Astrocyte of the hippocampus (primary cell): ENCODE results near the gene IL19.
"Not testable (repeated sequence)": the region's sequence is repeated elsewhere in the genome, so short reads cannot be mapped to it uniquely, and the experiment has no call there.

Source experiments
- DNase-seq: peaks from one replicate; pipeline ENCODE4 v3.0.0; 2011; ENCODE audit warnings: low read depth, low spot score

IL19 gene

DNA sequence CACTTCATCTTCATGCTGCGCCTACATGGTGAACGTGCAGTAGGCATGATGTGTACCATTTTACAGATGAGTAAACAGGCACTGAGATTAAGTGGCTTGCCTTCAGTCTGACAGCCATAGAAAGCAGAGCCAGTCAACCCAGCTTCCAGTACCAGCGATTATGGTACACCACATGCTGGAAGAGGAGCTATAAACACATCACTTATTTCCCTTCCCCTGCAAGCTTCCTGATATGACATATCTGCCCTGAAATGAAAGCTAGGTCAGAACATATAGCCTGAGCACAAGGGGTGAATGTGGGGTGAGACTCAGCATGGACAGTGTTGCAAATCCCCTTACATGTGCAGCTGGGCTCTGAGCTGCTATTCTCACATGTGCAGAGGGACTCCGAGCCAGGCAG, 61.1 kb downstream of the IL19 start:
- no peak for DNase-seq

DNA sequence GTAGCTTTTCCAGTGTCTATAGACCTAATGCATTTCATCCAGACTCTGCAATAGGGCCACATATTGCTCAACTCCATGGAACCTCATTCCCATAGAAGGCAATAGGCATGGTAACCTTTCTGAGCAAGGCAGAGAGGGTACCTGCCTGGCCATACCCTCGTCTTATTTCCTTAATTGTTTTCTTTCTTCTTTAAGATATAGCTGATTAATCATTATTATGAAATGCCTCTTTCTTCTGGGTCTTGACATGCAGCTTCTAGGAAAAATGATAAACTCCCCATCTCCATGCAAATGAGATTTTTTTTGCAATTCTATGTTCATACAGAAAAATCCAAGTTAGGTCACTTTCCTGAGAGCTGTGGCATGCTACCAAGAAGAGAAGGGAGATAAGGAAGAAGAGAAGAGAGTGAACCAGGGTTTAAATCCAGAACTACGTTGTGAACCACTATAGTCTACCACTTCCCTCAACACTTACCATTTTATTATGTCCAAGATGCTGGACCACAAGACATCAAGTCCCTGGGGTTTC, 61.8 kb downstream of the IL19 start:
- DNase-seq: no peak

GRCh38 chr1:206833106-206833680, 62.6 kb downstream of the IL19 start:
- no peak for DNase-seq

DNA sequence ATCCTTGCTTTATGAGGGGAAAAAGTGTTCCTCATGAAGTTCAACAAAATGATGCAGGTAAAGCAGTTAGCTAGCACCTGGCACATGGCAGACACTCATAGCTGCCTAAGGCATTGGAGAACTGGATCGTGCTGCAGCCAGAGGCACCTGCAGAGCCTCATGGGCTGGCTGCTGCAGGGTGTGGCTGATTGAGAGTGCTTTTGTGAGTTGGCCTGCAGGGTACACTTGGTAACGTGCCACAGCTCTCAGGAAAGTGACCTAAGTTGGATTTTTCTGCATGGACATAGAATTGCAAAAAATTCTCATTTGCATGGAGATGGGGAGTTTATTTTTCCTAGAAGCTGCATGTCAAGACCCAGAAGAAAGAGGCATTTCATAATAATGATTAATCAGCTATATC, 63.2 kb downstream of the IL19 start:
- no peak for DNase-seq

DNA sequence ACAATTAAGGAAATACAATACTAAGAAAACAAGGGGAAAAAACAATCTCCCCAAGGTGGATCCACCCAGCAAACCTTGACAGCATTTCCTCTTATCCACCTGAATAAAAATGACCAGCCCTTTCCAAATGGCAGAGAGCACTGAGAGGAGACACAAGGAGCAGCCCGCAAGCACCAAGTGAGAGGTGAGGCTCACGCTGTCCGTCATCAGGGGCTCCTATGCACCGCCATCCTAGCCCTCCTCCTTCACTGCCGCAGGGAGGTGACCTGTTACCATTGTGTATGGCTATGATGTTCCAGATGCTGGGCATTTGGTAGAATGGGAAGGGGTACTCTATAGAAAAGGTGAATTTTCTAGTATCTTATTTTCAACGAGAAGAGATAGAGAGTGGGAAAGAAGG, 63.6 kb downstream of the IL19 start:
- no peak for DNase-seq

- no peak for DNase-seq
Measured at GRCh38 chr1:206834711-206835110, 64.1 kb downstream of the IL19 start.

GRCh38 chr1:206835186-206835585, 64.6 kb downstream of the IL19 start:
- no peak for DNase-seq

GRCh38 chr1:206836111-206836510, 65.5 kb downstream of the IL19 start:
- DNase-seq: no peak

DNA sequence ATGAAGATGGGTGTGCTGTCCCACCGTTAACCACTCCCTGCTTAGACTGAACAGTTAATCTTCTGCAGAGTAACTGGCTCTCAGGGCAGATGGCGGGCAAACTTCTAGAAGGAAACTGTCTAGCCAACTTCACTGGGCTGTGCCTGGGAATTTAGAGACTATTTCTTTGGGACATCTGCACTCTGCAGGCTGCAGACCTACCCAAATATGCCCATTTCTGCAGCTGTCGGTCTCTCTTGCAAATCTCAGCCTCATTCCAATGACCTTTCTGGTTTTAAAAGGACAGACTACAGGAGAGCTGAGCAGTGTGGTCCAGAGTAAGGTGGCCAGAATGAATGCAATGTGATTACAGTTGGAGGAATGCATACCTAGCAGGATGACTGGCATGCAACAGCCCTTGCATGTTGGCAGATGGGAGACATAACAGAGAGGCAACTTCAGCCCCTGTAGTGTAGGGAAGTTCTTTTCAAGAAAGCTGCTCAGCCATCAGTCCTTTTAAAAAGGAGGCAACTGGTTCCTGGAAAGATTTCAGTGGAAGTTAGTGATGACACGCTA, 68.5 kb downstream of the IL19 start:
- peak; percentile 16 for DNase-seq

- peak; percentile 42 for DNase-seq
Measured at GRCh38 chr1:206839857-206840256, 69.3 kb downstream of the IL19 start.

GRCh38 chr1:206841609-206842323, 71.2 kb downstream of the IL19 start:
- no peak for DNase-seq

DNA sequence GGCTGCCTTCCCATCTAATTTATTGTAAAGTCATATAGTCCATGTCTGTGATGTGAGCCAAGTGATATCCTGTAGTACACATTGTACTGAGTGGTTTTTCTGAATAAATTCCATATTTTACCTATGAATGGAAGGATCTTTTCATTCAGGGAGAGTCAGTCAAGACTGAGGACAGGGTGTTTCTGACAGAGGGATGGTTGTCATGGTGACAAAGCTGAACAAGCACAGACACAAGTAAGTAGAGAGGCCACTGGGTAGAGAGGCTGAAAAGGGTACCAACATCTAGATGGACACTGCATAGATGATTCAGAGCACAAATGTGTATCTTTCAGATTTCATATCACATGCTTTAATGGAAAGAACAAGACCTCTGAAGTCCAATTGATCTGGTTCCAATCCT, 72.3 kb downstream of the IL19 start:
- DNase-seq: no peak

DNA sequence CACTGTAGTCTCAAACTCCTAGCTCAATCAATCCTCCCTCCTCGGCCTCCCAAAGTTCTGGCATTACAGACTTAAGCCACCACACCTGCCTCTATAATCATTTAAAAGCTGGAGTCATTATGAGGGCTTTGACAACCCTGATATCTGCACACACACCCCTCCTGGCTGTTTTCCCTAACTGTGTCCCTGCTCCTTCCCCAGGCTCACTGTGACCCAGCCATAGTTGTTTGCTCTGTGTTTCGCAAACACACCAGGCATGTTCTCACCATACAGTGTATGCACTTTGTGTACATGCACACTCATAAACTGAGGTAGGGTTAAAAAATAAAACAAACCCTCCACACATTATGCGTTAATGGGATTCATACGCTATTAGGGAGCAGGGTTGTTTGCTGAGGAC, 73.1 kb downstream of the IL19 start:
- no peak for DNase-seq

GRCh38 chr1:206846487-206846886, 75.9 kb downstream of the IL19 start:
- DNase-seq: no peak

DNA sequence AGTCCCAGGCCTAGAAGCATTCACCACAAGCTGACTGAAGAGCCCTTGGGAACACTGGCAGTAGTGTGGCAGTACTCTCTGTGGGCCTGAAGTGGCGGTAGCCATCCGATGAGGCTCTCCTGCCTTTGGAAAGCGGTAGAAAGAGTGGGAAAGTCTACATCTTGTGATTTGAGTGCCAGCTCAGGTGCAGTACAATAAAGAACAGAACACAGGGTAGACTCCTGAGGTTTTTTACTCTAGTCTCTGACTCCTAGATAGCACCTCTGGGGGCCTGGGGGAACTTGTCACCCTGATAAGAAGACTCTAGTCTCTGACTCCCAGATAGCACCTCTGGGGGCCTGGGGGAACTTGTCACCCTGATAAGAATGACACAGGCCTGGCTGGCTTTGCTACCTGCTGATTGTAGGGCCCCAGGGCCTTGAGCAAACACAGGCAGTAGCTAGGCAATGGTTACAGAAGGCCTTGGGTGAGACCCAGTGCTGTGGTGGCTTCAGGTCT, 76.8 kb downstream of the IL19 start:
- DNase-seq: no peak

DNA sequence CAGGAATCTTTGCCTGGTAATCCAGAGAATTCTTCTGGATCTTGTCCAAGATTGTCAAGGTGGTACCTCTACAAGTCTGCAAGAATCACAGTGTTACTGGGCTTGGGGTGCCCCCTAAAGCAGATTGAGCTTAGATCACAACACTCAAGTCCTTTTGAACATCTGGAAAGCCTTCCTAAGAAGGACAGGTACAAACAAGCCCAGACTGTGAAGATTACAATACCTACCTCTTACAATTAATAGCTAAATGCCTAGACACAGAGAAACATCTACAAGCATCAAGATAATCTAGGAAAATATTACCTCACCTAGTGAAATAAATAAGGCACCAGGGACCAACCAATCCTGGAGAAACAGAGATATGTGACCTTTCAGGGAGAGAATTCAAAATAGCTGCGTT, 77.4 kb downstream of the IL19 start:
- no peak for DNase-seq

GRCh38 chr1:206850401-206850800, 79.8 kb downstream of the IL19 start:
- no peak for DNase-seq

DNA sequence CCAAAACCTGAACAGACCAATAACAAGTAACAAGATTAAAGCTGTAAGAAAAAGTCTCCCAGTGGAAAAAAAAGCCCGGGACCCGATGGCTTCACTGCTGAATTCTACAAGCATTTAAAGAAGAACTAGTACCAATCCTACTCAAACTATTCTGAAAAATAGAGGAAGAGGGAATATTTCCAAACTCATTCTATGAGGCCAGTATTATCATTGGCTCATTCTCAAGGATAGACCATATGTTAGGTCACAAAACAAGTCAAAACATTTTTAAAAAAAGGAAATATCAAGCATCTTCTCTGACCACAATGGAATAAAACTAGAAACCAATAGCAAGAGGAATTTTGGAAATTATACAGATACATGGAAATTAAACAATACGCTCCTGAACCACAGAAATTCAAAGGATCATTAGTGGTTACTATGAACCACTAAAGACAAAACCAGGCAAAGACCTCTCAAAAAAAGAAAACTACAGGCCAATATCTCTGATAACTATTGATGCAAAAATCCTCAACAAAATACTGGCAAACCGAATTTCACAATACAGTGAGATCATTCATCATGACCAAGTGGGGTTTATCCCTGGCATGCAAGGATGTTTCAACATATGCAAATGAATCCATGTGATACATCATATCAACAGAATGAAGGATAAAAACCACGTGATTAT, 80.9 kb downstream of the IL19 start:
- peak; percentile 4 for DNase-seq

GRCh38 chr1:206852662-206853061, 82.1 kb downstream of the IL19 start:
- not testable (repeated sequence) for DNase-seq

- not testable (repeated sequence) for DNase-seq
Measured at GRCh38 chr1:206853696-206854095, 83.1 kb downstream of the IL19 start.

GRCh38 chr1:206854401-206855129, 84.0 kb downstream of the IL19 start:
- DNase-seq: peak; percentile 9

GRCh38 chr1:206855859-206856258, 85.3 kb downstream of the IL19 start:
- no peak for DNase-seq
